NAMALWA (cell line): ENCODE measurements around the gene USP32.

ENCODE experiments used
- DNase-seq: peaks from one replicate; pipeline ENCODE4 v3.0.0-alpha.2; 2015; ENCODE audit warnings: low spot score

Gene USP32

DNA sequence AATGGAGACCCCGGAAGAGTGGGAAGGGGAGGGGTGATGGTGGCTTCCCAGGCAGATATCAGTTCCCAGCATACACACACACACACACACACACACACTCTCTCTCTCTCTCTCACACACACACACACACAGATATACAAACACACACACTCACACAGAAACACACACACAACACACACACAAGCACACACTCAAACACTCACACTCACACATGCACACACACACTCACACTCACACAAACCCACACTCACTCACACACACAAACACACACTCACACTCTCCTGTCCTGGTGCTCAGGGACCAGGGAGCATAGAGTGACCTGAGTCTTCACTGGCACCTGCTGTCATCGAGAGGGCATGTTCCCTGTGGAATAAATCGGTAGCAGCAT is 236.5 kb downstream of the USP32 start:
- DNase-seq, result no peak

DNA sequence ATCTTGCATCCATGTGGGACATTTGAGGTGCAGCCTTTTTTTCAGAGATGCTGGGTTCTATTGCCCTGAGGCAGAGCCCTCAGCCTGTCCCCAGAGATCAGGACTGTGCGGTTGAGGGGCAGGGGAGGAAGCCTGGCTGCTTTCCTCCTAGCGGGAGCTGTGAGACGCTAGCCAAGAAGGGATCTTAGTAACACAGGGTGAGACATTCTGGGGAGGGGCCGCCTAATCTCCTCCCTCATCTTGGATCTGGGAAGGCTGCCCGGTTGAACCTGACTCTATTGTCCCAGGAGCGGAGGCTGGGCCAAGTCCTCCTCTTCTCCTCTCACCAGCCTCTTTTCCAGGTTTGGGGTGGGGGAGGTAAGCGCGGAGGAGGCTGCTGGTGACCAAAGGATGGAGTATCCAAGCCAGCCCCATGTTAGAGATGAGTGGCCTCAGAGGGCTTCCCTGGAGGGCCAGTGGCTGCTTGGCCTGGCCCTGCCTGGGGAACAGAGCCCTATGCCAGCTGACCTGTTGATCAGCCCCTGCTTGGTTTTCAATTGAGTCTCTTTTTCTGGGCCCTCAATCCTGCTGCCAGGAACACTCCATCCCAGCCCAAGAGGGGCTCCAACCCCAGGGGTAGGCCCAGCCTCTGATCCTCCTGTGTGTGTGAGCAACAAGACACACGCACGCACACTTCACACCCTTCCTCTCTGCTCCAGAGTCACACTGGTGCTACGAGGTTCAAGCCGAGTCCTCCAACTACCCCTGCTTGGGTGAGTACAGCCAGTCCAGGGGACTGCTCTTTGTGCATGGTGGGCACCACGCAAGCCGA is 237.1 kb downstream of the USP32 start:
- DNase-seq, result no peak

GRCh38 chr17:60153606-60154390 is 238.1 kb downstream of the USP32 start:
- DNase-seq, result no peak

GRCh38 chr17:60151355-60151754 is 240.6 kb downstream of the USP32 start:
- DNase-seq, result peak; percentile 38

GRCh38 chr17:60149691-60150582 is 242.0 kb downstream of the USP32 start, which contains the start of gene CA4:
Gene CA4, plus strand, starts transcription at chr17:60149973. Its CDS starts 62 bp downstream, at chr17:60150035.
- no peak for DNase-seq

DNA sequence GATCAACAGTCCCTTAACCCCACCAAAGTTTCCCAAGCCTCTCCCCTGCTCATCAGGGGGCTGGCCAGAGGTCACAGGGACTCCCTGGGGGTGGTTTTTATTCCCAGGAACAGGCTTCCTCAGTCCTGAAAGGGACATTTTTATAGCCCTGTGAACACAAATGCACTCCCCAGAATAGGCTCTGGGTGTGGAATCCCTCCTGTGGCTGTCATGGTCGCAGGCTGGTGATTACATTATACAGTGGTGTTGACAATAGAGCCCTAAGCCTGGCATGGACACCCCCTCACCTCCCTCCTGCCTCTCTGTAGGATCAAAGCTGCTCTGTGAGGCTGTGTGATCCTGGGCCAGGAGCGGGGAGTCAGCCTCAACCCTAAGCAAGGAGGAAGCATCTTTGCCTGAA is 243.6 kb downstream of the USP32 start:
- DNase-seq, result no peak

- DNase-seq, result no peak
Measured at GRCh38 chr17:60147553-60148223, 244.2 kb downstream of the USP32 start.

DNA sequence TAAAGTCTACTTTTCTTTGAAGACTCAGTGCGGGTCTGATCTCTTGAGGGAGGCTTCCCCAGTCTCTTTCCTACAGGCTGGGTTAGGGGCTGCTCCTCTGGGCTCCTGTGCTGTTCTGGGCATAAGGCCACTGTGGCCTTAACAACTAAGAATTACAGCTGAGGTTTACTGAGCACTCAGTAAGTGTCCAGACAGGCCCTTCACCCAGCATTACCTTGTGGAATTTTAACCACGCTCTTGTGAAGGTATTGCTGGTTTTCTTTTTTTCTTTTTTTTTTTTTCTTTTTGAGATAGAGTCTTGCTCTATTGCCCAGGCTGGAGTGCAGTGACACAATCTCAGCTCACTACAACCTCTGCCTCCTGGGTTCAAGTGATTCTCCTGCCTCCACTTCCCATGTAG is 245.7 kb downstream of the USP32 start:
- no peak for DNase-seq

GRCh38 chr17:60145006-60145935 is 246.7 kb downstream of the USP32 start:
- DNase-seq, result no peak

DNA sequence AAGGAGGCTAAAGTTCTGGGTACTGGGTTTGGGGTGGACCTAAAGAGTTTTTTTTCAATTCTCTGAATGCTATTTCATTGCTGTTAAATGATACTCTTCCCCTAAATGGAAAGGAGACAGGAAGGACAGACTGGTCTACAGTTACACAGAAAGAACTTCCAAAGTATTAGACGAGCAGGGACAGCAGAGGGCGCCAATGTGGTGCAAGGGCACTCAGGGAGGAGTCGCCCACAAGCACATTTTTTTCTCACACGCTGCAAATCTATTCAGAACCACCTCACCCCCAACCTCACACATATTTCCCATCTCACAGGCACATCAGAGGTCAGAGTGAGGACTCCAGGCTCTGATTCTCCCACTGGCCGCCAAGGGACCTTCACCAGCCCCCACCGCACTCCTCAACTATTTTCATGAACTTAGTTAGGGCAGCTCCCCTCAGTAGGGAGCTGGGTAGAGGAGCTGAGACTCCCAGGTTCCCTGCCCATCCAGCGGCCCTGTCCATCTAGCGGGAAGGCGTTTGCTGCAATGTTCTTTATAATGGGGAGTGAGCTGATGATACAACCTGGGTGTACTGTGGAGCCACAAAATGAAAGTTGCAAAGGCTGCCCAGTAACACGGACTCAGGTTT is 248.9 kb downstream of the USP32 start:
- DNase-seq, result peak; percentile 94

- no peak for DNase-seq
Measured at GRCh38 chr17:60141111-60142018, 250.6 kb downstream of the USP32 start.

DNA sequence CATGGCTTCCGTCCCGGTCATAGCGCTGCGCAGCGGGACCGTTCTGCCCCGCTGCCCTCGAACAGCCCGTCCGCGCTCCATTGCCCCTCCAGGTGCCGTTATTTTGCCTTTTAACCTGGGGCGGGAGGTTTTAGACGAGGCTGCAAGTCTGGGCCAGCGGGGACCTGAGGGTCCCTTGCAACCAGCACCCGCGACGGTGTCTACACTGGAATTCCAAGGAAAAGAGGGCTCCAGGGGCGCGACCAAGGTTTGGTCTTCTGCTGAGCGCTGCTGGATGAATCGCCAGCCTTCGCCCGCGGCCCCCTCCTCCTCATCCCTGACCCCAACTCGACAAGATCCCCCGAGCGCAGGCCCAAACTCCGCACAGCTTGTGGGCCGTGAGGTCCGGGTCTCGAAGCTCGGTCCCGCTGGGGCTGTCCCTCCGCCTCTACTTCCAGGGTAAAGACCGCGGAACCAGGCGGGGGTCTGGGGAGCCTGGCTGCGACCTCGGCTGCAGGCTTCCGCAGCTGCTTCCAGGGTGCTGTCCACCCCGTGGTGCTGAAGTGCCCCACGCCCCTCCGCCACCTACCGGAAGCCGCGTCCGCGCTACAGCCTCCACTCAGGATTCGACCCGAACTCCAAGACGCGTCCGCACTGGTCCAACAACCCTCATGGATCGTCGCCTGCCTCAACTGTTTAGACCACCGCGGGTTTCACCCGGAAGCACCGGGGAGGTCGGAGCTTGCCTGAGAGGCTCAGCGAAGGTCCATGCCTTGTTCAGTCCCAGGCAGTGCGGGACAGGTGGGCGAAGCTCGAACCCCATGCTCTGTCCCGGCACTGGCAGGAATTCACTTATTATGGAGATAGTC is 252.3 kb downstream of the USP32 start:
- DNase-seq, result no peak

- no peak for DNase-seq
Measured at GRCh38 chr17:60138769-60139437, 253.0 kb downstream of the USP32 start.

DNA sequence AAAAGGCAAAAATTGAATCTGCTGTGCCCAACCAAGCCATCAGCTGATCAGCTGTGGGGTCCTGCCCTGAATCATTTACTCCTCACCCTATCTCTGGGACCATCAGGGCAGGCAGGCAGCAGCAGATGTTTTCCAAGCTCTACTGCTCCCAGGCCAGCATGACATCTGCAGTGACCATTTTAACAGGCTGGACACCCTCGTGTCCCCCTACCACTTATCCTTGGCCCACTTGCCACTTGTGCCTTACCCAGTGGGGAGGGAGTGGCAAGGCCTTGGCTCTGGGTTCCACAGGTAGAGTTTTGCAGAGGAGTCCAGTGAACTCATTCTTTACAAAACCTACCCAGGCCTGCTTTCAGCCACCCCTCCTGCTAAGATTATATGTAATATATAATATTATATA is 254.2 kb downstream of the USP32 start:
- DNase-seq, result no peak

DNA sequence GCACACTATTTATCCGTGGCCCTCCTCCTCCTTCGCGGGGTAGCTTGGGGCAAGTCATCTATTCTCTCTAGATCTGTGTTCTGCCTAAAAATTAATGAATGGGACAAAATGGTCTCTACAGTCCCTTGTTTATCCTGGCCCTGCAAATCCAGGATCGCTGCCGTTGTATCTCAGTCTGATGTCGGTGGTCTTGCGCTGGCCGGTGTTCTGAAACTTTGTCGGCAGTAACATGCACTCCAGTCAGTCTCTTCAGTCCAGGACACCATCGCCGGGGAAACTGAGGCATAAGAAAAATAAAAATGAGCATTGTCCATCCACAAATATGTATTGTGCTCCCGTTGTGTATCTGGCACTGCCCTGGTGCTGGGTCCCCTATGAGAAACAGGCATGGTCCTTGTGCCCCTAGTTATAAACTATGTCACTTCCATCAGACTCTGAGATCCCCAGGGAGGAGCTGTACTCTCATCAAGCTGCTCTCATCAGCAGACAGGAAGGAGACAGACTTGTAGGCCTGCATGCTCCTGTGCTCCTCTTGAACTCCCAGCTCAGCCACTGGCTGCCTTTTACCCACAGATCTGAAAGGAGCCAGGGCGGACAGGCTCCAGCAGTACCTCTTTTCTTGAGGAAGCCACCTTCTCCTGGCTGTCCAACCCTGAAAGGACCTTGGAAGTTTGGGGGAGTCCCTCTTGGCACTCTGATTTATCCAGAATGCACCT is 255.8 kb downstream of the USP32 start:
- no peak for DNase-seq

DNA sequence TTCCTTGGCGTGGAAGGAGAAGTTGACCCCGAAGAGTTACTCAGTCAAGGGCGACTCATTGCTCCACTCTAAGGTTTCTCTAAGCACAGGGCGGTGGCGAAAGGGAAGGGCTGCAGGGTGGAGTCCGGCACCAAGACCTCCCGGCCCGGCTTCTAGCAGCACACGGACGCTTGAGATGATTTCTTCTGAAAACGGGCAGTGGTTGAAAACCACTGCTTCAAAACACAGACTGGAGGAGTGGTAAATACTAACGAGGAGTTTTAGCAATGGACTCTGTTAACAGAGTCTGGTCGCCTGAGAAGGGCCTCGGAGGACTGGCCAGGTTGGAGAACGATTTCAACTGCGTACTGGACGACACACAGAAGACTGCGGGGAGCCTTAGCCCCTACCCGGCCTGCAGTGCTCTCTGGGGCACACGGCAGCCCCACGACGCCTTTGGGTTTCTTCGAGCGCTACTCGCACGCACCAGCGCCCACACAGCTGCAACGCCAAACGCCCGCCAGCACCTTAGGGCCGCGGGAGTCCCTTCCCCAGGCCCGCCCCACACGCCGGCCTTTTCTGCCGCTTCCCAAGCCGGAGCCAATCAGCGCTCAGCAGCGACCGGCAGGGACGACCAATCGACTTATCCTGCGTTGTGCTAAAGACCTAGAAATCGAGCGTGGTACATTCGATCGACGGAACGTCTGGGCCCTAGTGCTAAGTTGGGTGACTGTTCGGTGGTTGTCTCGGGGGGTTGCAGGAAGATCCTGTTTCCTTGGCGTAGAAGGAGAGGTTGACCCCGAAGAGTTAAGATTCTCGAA is 256.6 kb downstream of the USP32 start:
- DNase-seq, result no peak
